Keratinocyte (primary cell): Measurements from ENCODE around the gene RBM47. TPM values are rescaled to one million over a fixed set of nuclear protein-coding genes. Genes with fewer than 3 reads are reported as not detected.

ENCODE experiments used
- DNase-seq: peaks from one replicate; pipeline ENCODE4 v3.0.0-alpha.2; 2011; ENCODE audit warnings: low read depth, missing footprints, low spot score
- FAIRE-seq: peaks from 2 replicates; lab custom pipeline; 2011; peaks lifted over from hg19 to GRCh38; lab: Jason Lieb, UNC
- H2AFZ ChIP-seq: 2 replicates; pipeline ENCODE4 v1.6.0; 2012; ENCODE audit warnings: low read length, control low read depth, inconsistent platforms; ENCODE audit not compliant: control insufficient read depth
- H3K27ac ChIP-seq: 2 replicates; pipeline ENCODE4 v1.5.1; 2011; ENCODE audit warnings: low read length; ENCODE audit not compliant: control insufficient read depth, insufficient read depth
- H3K27me3 ChIP-seq: 3 replicates; pipeline ENCODE4 v1.6.0; 2011; ENCODE audit warnings: low read length; ENCODE audit not compliant: control insufficient read depth, insufficient read depth; ENCODE audit errors: extremely low read depth
- H3K36me3 ChIP-seq, 2 experiments: 2 replicates in 1 of 2; 3 replicates in 1 of 2; pipeline ENCODE4 v1.5.1; 2011; ENCODE audit warnings: low read length in 2 of 2, mild to moderate bottlenecking in 1 of 2; ENCODE audit not compliant: control insufficient read depth in 2 of 2, insufficient read depth in 2 of 2; ENCODE audit errors: extremely low read depth in 1 of 2
- H3K4me1 ChIP-seq: 3 replicates; pipeline ENCODE4 v1.5.1; 2011; ENCODE audit warnings: low read length; ENCODE audit not compliant: control insufficient read depth, insufficient read depth; ENCODE audit errors: extremely low read depth
- H3K4me2 ChIP-seq: 3 replicates; pipeline ENCODE4 v1.6.0; 2011; ENCODE audit warnings: low read depth, low read length; ENCODE audit not compliant: control insufficient read depth, insufficient read depth; ENCODE audit errors: extremely low read depth
- H3K4me3 ChIP-seq, 3 experiments: fragments of 200-600 bp in 1 of 3; sonication (generic) in 1 of 3; 2 replicates in 2 of 3; 3 replicates in 1 of 3; pipeline ENCODE4 v1.5.1; 2011 to 2016; ENCODE audit warnings: low read length in 3 of 3, mild to moderate bottlenecking in 3 of 3, control low read depth in 2 of 3, inconsistent platforms in 1 of 3, low read depth in 1 of 3, mixed read lengths in 1 of 3, mixed run types in 1 of 3, moderate library complexity in 1 of 3; ENCODE audit not compliant: control insufficient read depth in 2 of 3, insufficient read depth in 2 of 3; ENCODE audit errors: extremely low read depth in 1 of 3
- H3K79me2 ChIP-seq: 2 replicates; pipeline ENCODE4 v1.6.0; 2012; ENCODE audit warnings: low read length; ENCODE audit not compliant: control insufficient read depth, insufficient read depth
- H3K9ac ChIP-seq: 3 replicates; pipeline ENCODE4 v1.6.0; 2011; ENCODE audit warnings: low read length; ENCODE audit not compliant: control insufficient read depth, insufficient read depth; ENCODE audit errors: extremely low read depth
- H3K9me1 ChIP-seq: 3 replicates; pipeline ENCODE4 v1.6.0; 2011; ENCODE audit warnings: low read length; ENCODE audit not compliant: control insufficient read depth, insufficient read depth; ENCODE audit errors: extremely low read depth
- H3K9me3 ChIP-seq: 2 replicates; pipeline ENCODE4 v1.5.1; 2012; ENCODE audit warnings: low read depth, low read length; ENCODE audit not compliant: control insufficient read depth
- H4K20me1 ChIP-seq: 3 replicates; pipeline ENCODE4 v1.6.0; 2011; ENCODE audit warnings: low read length; ENCODE audit not compliant: control insufficient read depth, insufficient read depth; ENCODE audit errors: extremely low read depth
- CTCF ChIP-seq, 3 experiments: IDR thresholded peaks in 1 of 3; conservative IDR thresholded peaks in 1 of 3; optimal IDR thresholded peaks in 1 of 3; 2 replicates in 2 of 3; 3 replicates in 1 of 3; pipeline versions ENCODE3 to v1.5.1; 2011; ENCODE audit warnings: low read length in 3 of 3, mild to moderate bottlenecking in 3 of 3, moderate library complexity in 2 of 3, control low read depth in 1 of 3, inconsistent platforms in 1 of 3; ENCODE audit not compliant: insufficient read depth in 2 of 3; ENCODE audit errors: extremely low read depth in 1 of 3
- EZH2 ChIP-seq: IDR thresholded peaks from one replicate; pipeline ENCODE4 v1.6.1; 2012; ENCODE audit warnings: inconsistent platforms, mild to moderate bottlenecking, low read length, moderate library complexity
- dilution Hi-C: fragments of 300-500 bp; cut with MboI; formaldehyde crosslinking; loops from one replicate; pipeline ENCODE4 v1.7.0; 2020; ENCODE audit warnings: low sequenced_read_pairs; ENCODE audit not compliant: extremely low pct_ligation_motif_present
- polyA plus RNA-seq, 5 experiments: library from polyadenylated mRNA; depleted of rRNA in 3 of 5; stranded (reverse) in 3 of 5; stranded (forward) in 1 of 5; unstranded in 1 of 5; fragments of >200 nt; gene quantifications; 1 replicate in 1 of 5; 2 replicates in 3 of 5; 3 replicates in 1 of 5; pipeline versions ENCODE4 v1.2.1 to v1.2.3, GENCODE V29; 2011 to 2012; ENCODE audit warnings: missing spikeins in 2 of 5, low read depth in 1 of 5, low replicate concordance in 1 of 5

RBM47 gene
- polyA plus RNA-seq, 1 donor (not counting 4 experiments of a cell fraction or from before 2014, with no cell fraction given) = 6.9 TPM

DNA sequence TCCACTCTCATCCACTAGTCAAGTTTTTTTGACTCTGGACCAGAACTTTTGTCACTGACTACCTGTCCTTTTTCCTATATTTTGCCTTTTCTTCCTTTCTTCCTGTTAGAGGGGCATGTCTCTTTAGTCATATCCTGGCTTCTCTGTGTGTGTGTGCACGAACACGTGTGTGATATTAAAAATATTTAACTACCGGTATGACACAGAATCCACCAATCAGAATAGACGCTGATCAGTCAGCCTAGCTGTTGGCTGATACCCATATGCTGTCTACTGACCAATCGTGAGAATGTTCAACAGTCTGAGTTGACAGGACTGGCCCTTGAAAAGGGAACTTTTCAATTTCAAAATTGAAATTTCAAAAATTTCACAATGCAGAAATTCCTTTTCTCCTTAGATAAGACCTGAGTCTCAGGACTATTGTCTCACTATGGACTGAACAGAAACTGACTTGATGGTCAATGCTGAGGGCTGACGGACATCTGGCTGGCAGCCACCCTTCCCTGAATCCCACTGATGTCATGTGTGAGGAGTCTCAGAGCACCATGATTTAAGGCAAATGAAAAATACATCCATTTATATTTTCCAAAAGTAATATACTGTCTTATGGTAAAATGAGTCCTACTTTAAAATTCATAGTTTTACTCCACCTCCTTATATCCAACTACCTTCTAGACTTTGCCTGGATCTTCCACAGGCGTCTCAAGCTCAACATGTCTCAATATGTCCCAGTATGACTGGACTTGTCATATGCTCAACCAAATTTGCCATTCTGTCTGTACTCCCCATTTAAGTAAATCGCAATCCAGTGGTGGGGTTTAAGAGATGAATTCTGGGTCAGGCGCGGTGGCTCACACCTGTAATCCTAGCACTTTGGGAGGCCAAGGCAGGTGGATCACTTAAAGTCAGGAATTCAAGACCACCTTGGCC lies 216.5 kb downstream of the RBM47 start:
- Histone ChIP-seq H3K9me1 (no peaks in the 10 kb centered on the region), H2AFZ (no peak overlapping the region), H3K9ac (no peak overlapping the region), H3K27ac (no peak overlapping the region), H3K4me2 (no peak overlapping the region), H3K36me3 (no peaks in the 10 kb centered on the region), H4K20me1 (no peaks in the 10 kb centered on the region), H3K4me1 (peaks cover 4% of the 10 kb centered on the region), H3K79me2 (no peaks in the 10 kb centered on the region), H3K27me3 (no peaks in the 10 kb centered on the region), H3K4me3 (no peak overlapping the region), H3K9me3 (no peaks in the 10 kb centered on the region)
- no peak for FAIRE-seq
- dilution Hi-C loops = no loop called here
- no peak for DNase-seq
- TF ChIP-seq CTCF (optimal IDR thresholded peaks at IDR 0.05 in 1 of 3, IDR thresholded peaks at IDR 0.05 in 1 of 3, conservative IDR thresholded peaks at IDR 0.05 in 1 of 3; ENCODE audit: extremely low read depth in 1 of 3, insufficient read depth in 2 of 3, low read length in 3 of 3) = no peak
- TF ChIP-seq EZH2 = no peak

- no peaks in the 10 kb centered on the region for H3K9me3 ChIP-seq
- no peak overlapping the region for H2AFZ ChIP-seq
- DNase-seq = no peak
- dilution Hi-C loops = no loop called here
- no peaks in the 10 kb centered on the region for H4K20me1 ChIP-seq
- no peaks in the 10 kb centered on the region for H3K36me3 ChIP-seq
- no peak overlapping the region for H3K4me3 ChIP-seq
- H3K9ac ChIP-seq = no peak overlapping the region
- no peaks in the 10 kb centered on the region for H3K27me3 ChIP-seq
- no peak for FAIRE-seq
- H3K27ac ChIP-seq = no peak overlapping the region
- no peak for TF ChIP-seq CTCF (optimal IDR thresholded peaks at IDR 0.05 in 1 of 3, IDR thresholded peaks at IDR 0.05 in 1 of 3, conservative IDR thresholded peaks at IDR 0.05 in 1 of 3; ENCODE audit: extremely low read depth in 1 of 3, insufficient read depth in 2 of 3, low read length in 3 of 3)
- TF ChIP-seq EZH2 = no peak
- no peaks in the 10 kb centered on the region for H3K9me1 ChIP-seq
- H3K79me2 ChIP-seq = no peaks in the 10 kb centered on the region
- H3K4me2 ChIP-seq = no peak overlapping the region
- peaks cover 4% of the 10 kb centered on the region for H3K4me1 ChIP-seq
These were observed 217.3 kb downstream of the RBM47 start for GRCh38 chr4:40412388-40412787.
